Right hindlimb (tissue), 1 donor: ENCODE measurements around the gene FOXK2.
A peak's percentile ranks its signal among the peaks of the same experiment; 100 is the strongest.

Experiments used
- DNase-seq: peaks from one replicate; pipeline ENCODE4 v3.0.0-alpha.2; 2018

Gene FOXK2

GRCh38 chr17:82645516-82645915 is 126.0 kb downstream of the FOXK2 start:
- no peak for DNase-seq

- peak; percentile 56 for DNase-seq
Measured at GRCh38 chr17:82647593-82648164, 128.1 kb downstream of the FOXK2 start.

GRCh38 chr17:82648165-82648668 is 128.7 kb downstream of the FOXK2 start, which contains the start of gene WDR45B:
Gene WDR45B (minus strand): TSS chr17:82648444. CDS start chr17:82648340, 104 bp downstream.
- peak; percentile 98 for DNase-seq

- no peak for DNase-seq
Measured at GRCh38 chr17:82648742-82649331, 129.3 kb downstream of the FOXK2 start.

- no peak for DNase-seq
Measured at GRCh38 chr17:82649501-82650261, 130.1 kb downstream of the FOXK2 start.

GRCh38 chr17:82650723-82651122 is 131.2 kb downstream of the FOXK2 start:
- DNase-seq, result no peak

GRCh38 chr17:82653651-82654528 is 134.4 kb downstream of the FOXK2 start:
- no peak for DNase-seq
